Type B pancreatic cell (in vitro differentiated cells): Measurements from ENCODE around the gene TRIM75. TPM values are rescaled to one million over a fixed set of nuclear protein-coding genes. Genes with fewer than 3 reads are reported as not detected.
"Not testable (repeated sequence)": the region's sequence is repeated elsewhere in the genome, so short reads cannot be mapped to it uniquely, and the experiment has no call there.

Source experiments
- DNase-seq: peaks from one replicate; pipeline ENCODE4 v3.0.0; 2021; ENCODE audit warnings: mixed read lengths; ENCODE audit not compliant: unreplicated experiment; ENCODE audit errors: extremely low spot score
- H3K27ac Mint-ChIP-seq: 2 replicates; pipeline ENCODE4 v1.8.0; 2021; ENCODE audit warnings: mild to moderate bottlenecking, mixed read lengths
- H3K27me3 Mint-ChIP-seq: 2 replicates; pipeline ENCODE4 v1.8.0; 2021; ENCODE audit warnings: mixed read lengths
- H3K36me3 Mint-ChIP-seq: 2 replicates; pipeline ENCODE4 v1.8.0; 2021; ENCODE audit warnings: mixed read lengths
- H3K4me1 Mint-ChIP-seq: one replicate; pipeline ENCODE4 v1.8.0; 2021; ENCODE audit warnings: mixed read lengths; ENCODE audit not compliant: unreplicated experiment
- H3K4me3 Mint-ChIP-seq: 2 replicates; pipeline ENCODE4 v1.8.0; 2021; ENCODE audit warnings: mild to moderate bottlenecking, mixed read lengths
- H3K9me3 Mint-ChIP-seq: 2 replicates; pipeline ENCODE4 v1.8.0; 2021; ENCODE audit warnings: mixed read lengths
- total RNA-seq: library from RNA; stranded (reverse); gene quantifications from 2 replicates; pipeline ENCODE4 v1.2.1, GENCODE V29; 2021; ENCODE audit warnings: low replicate concordance
- TF ChIP-seq, protein P1 (sequence below): fragments of 200-600 bp; sonication (generic); conservative IDR thresholded peaks from 2 replicates; pipeline ENCODE4 v1.5.0; 2021; ENCODE audit warnings: antibody characterized with exemption, mild to moderate bottlenecking

Gene TRIM75
- total RNA-seq, 1 donor from 2014 or later = not detected

DNA sequence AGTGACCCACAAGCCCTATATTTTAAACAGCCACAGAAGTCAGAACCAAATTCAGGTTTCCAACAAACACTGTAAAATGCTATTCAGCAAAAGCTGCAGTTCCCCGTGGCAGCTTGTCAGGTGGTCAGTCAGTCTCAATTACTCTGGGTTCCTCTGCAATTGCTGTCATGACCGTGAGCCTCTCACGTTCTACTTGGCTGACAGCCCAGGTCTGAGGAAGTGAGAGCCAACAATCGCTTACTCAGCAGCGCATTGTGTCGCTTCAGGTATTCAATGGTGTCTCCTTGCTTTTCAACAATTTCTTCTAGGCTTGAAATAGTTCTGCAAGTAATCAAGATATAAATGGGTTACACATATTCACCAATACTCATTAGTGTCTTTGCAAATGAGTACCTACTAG, 25.8 kb downstream of the TRIM75 start:
- Mint-ChIP-seq H3K9me3 (no peaks in the 10 kb centered on the region), H3K4me1 (no peaks in the 10 kb centered on the region), H3K27me3 (no peaks in the 10 kb centered on the region), H3K27ac (no peak overlapping the region), H3K4me3 (no peak overlapping the region), H3K36me3 (peaks cover 11% of the 10 kb centered on the region)
- TF ChIP-seq, protein P1, sequence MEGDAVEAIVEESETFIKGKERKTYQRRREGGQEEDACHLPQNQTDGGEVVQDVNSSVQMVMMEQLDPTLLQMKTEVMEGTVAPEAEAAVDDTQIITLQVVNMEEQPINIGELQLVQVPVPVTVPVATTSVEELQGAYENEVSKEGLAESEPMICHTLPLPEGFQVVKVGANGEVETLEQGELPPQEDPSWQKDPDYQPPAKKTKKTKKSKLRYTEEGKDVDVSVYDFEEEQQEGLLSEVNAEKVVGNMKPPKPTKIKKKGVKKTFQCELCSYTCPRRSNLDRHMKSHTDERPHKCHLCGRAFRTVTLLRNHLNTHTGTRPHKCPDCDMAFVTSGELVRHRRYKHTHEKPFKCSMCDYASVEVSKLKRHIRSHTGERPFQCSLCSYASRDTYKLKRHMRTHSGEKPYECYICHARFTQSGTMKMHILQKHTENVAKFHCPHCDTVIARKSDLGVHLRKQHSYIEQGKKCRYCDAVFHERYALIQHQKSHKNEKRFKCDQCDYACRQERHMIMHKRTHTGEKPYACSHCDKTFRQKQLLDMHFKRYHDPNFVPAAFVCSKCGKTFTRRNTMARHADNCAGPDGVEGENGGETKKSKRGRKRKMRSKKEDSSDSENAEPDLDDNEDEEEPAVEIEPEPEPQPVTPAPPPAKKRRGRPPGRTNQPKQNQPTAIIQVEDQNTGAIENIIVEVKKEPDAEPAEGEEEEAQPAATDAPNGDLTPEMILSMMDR = no peak
- no peak for DNase-seq

DNA sequence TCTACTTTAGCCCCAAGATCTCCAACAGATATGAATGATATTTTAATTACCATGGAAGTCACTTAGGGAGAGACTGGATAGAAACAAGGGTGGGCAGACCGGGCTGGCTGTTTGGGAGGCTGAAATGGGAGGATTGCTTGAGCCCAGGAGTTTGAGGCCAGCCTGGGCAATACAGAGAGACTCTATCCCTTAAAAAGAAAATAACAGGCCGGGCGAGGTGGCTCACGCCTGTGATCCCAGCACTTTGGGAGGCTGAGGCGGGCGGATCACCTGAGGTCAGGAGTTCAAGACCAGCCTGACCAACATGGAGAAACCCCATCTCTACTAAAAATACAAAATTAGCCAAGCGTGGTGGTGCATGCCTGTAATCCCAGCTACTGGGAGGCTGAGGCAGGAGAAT, 31.1 kb downstream of the TRIM75 start:
- not testable (repeated sequence) for H3K27me3 Mint-ChIP-seq, H3K4me3 Mint-ChIP-seq, H3K27ac Mint-ChIP-seq, H3K4me1 Mint-ChIP-seq, H3K9me3 Mint-ChIP-seq, DNase-seq
- peaks cover 21% of the 10 kb centered on the region for H3K36me3 Mint-ChIP-seq

DNA sequence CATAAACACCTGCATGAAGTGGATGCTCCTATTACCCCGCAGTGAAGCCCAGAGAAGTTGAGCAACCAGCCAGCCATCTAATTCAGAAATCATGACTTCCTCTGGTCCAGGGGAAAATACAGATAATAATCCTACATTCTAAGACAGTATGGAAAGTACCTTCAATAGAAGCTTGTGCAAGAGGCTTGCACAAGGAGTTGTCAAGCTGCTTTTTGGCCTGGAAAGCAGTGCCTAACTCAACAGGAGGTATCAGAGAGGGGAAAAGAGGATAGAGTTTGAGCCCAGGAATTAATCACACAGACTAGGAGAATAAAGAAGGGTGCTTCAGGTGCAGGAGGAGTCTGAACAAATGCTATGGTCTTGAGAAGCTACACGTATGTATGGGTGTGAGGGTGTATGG, 32.3 kb downstream of the TRIM75 start:
- TF ChIP-seq, protein P1 = no peak
- H3K4me1 Mint-ChIP-seq = no peaks in the 10 kb centered on the region
- no peak overlapping the region for H3K4me3 Mint-ChIP-seq
- no peak for DNase-seq
- no peak overlapping the region for H3K27ac Mint-ChIP-seq
- no peaks in the 10 kb centered on the region for H3K27me3 Mint-ChIP-seq
- H3K36me3 Mint-ChIP-seq = peaks cover 21% of the 10 kb centered on the region
- H3K9me3 Mint-ChIP-seq = no peaks in the 10 kb centered on the region

DNA sequence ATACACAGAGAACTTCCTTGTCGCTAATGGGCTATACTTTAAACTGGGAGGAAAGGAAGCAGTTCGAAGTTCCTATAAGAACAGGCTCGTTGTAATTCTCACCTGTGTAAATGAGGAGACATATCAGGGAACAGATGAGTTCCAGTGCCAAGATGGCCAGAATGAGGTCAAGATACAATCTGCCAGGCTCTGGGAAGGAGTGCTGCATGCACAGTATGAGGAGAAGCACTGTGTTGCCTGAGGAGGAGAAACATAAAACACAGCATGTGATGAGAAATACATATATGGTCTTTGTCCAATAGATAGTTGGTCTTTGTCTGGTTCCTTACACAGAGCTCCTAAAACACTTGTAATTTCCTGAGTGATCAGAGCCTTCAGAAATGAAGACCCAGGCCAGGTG, 34.7 kb downstream of the TRIM75 start:
- no peaks in the 10 kb centered on the region for H3K9me3 Mint-ChIP-seq
- peaks cover 25% of the 10 kb centered on the region for H3K36me3 Mint-ChIP-seq
- H3K4me1 Mint-ChIP-seq = no peaks in the 10 kb centered on the region
- H3K27me3 Mint-ChIP-seq = no peaks in the 10 kb centered on the region
- TF ChIP-seq, protein P1 = no peak
- no peak overlapping the region for H3K4me3 Mint-ChIP-seq
- no peak overlapping the region for H3K27ac Mint-ChIP-seq
- no peak for DNase-seq

DNA sequence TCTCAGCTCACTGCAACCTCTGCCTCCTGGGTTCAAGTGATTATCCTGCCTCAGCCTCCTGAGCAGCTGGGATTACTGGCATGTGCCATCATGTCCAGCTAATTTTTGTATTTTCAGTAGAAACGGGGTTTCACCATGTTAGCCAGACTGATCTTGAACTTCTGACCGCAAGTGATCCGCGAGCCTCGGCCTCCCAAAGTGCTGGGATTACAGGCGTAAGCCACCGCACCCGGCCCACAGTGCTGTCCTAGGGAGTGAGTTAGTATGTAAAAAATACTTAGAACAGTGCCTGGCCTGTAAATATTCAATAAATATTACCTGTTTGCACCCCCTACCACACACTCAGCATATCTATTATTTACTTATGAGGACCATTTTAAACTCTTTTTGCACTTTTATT, 38.5 kb downstream of the TRIM75 start:
- not testable (repeated sequence) for DNase-seq, H3K4me1 Mint-ChIP-seq, H3K9me3 Mint-ChIP-seq, H3K4me3 Mint-ChIP-seq, H3K27ac Mint-ChIP-seq, H3K27me3 Mint-ChIP-seq
- peaks cover 16% of the 10 kb centered on the region for H3K36me3 Mint-ChIP-seq

DNA sequence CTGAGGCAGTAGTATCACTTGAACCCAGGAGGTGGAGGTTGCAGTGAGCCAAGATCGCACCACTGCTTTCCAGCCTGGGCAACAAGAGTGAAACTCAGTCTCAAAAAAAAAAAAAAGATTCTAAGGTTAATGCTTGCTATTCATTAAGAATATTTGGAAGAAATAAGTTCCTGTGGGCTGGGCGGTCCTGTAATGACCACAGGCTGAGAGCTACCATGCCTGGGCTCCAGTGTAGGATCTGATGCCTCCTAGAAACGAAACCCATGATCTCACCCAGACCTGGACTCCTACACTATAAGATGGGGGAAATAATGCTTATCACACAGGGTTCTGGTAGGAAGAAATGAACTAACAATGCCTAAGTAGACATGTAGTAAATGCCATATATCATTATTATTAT, 41.2 kb downstream of the TRIM75 start:
- Mint-ChIP-seq H3K4me3 (no peak overlapping the region), H3K27ac (no peak overlapping the region), H3K4me1 (no peaks in the 10 kb centered on the region), H3K36me3 (peaks cover 9% of the 10 kb centered on the region), H3K27me3 (no peaks in the 10 kb centered on the region), H3K9me3 (no peaks in the 10 kb centered on the region)
- TF ChIP-seq, protein P1 = no peak
- no peak for DNase-seq

DNA sequence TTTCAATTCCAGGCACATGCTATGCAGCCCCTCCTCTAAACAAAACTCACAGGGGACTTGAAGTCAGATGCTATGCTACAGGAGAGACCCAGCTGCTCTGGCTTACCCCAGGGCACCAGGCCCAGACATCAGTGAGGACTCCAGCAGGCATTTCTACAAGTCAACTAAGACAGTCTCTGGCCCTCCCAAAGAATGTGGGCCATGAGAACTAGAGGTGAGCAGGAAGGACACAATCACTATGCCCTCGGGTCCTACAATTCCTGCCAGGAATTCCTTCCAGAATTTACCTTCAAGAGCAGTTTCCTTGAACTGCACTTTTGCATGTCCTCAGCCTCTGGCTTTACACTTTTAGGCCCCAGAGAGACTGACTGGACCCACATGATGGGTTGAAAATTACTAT, 41.6 kb downstream of the TRIM75 start:
- H3K4me3 Mint-ChIP-seq = no peak overlapping the region
- no peaks in the 10 kb centered on the region for H3K4me1 Mint-ChIP-seq
- H3K9me3 Mint-ChIP-seq = no peaks in the 10 kb centered on the region
- no peaks in the 10 kb centered on the region for H3K27me3 Mint-ChIP-seq
- peaks cover 9% of the 10 kb centered on the region for H3K36me3 Mint-ChIP-seq
- TF ChIP-seq, protein P1 = no peak
- DNase-seq = no peak
- no peak overlapping the region for H3K27ac Mint-ChIP-seq
